HCT116 (cell line): ENCODE results near the gene THOC6. TPM values are rescaled to one million over a fixed set of nuclear protein-coding genes. Genes with fewer than 3 reads are reported as not detected.

Experiments used
- ATAC-seq: fragments of 200-7000 bp; cut with Tn5 transposase; 2 replicates; pipeline ENCODE4 v1.9.1; 2020; ENCODE audit warnings: mild to moderate bottlenecking, moderate library complexity
- BruUV-seq: library from RNA; stranded (reverse); fragments of 400-500 nt; replicated peaks from 2 replicates; lab custom pipeline; 2021; lab: Mats Ljungman, UMichigan
- CTCF ChIA-PET: fragments of 300-600 bp; sonication (Branson Sonifier 250); formaldehyde crosslinking; loops from one replicate; lab custom pipeline; 2021; ENCODE audit warnings: antibody characterized with exemption; lab: Charles Lee
- POLR2A ChIA-PET: fragments of 300-600, 350-600 bp; sonication (Branson Sonifier 250); formaldehyde crosslinking; loops from one replicate; lab custom pipeline; 2021; ENCODE audit warnings: antibody characterized with exemption; lab: Charles Lee
- RAD21 ChIA-PET, 2 experiments: fragments of 300-600 bp; sonication (Branson Sonifier 250); formaldehyde crosslinking; loops; one replicate each; lab custom pipeline; 2023; ENCODE audit warnings: low total read pairs in 2 of 2; ENCODE audit not compliant: uncharacterized antibody in 2 of 2, unreplicated experiment in 2 of 2, low non-redundant PET in 1 of 2; lab: Charles Lee
- DNase-seq: peaks from one replicate; pipeline ENCODE4 v3.0.0-alpha.2; 2010; ENCODE audit warnings: low read depth, low spot score
- H2AFZ ChIP-seq: fragments of 200-600 bp; shearing (Covaris generic), sonication (generic); 2 replicates; pipeline ENCODE4 v1.6.1; 2017; ENCODE audit warnings: low read depth, mixed run types, mixed read lengths, antibody characterized with exemption, low read length; ENCODE audit not compliant: poor library complexity, severe bottlenecking
- H3K27ac ChIP-seq: 2 replicates; pipeline ENCODE4 v1.5.1; 2012; ENCODE audit warnings: low read depth, low read length
- H3K27me3 ChIP-seq: fragments of 200-600 bp; sonication (generic); 2 replicates; pipeline ENCODE4 v1.6.1; 2016; ENCODE audit warnings: mixed run types, low read length, mixed read lengths; ENCODE audit not compliant: insufficient read depth
- H3K36me3 ChIP-seq, 2 experiments: fragments of 200-500 bp in 1 of 2; fragments of 200-600 bp in 1 of 2; sonication (Bioruptor generic) in 1 of 2; sonication (generic) in 1 of 2; 2 replicates each; pipeline versions ENCODE4 v1.5.1 to v1.6.1; 2014 to 2016; ENCODE audit warnings: low read length in 2 of 2, inconsistent platforms in 1 of 2, mixed read lengths in 1 of 2, mixed run types in 1 of 2; ENCODE audit not compliant: insufficient read depth in 2 of 2, control insufficient read depth in 1 of 2
- H3K4me1 ChIP-seq, 2 experiments: fragments of 200-600 bp in 1 of 2; sonication (generic) in 1 of 2; 2 replicates each; pipeline versions ENCODE4 v1.5.1 to v1.6.1; 2012 to 2017; ENCODE audit warnings: low read length in 2 of 2, inconsistent platforms in 1 of 2, mild to moderate bottlenecking in 1 of 2, mixed read lengths in 1 of 2, mixed run types in 1 of 2, moderate library complexity in 1 of 2; ENCODE audit not compliant: insufficient read depth in 2 of 2, control insufficient read depth in 1 of 2
- H3K4me2 ChIP-seq: fragments of 200-600 bp; sonication (generic); 2 replicates; pipeline ENCODE4 v1.6.1; 2017; ENCODE audit warnings: mixed run types, low read length, mixed read lengths
- H3K4me3 ChIP-seq, 2 experiments: fragments of 200-600 bp in 1 of 2; sonication (generic) in 1 of 2; replicated peaks in 1 of 2; 2 replicates each; pipeline ENCODE4 v1.5.1; 2011 to 2016; ENCODE audit warnings: low read length in 2 of 2, control low read depth in 1 of 2, low read depth in 1 of 2, mild to moderate bottlenecking in 1 of 2, mixed read lengths in 1 of 2, mixed run types in 1 of 2
- H3K79me2 ChIP-seq: fragments of 200-600 bp; sonication (generic); 2 replicates; pipeline ENCODE4 v1.6.1; 2017; ENCODE audit warnings: mild to moderate bottlenecking, mixed run types, low read length, moderate library complexity, mixed read lengths; ENCODE audit not compliant: insufficient read depth
- H3K9ac ChIP-seq: fragments of 200-600 bp; sonication (generic); 2 replicates; pipeline ENCODE4 v1.6.1; 2016; ENCODE audit warnings: low read length, mixed read lengths
- H3K9me2 ChIP-seq: fragments of 200-600 bp; sonication (generic), shearing (Covaris generic); 2 replicates; pipeline ENCODE4 v1.6.1; 2017; ENCODE audit warnings: mixed run types, mild to moderate bottlenecking, moderate library complexity; ENCODE audit not compliant: insufficient read depth
- H3K9me3 ChIP-seq, 2 experiments: fragments of 200-500 bp in 1 of 2; fragments of 200-600 bp in 1 of 2; sonication (Bioruptor generic) in 1 of 2; sonication (generic) in 1 of 2; 2 replicates each; pipeline ENCODE4 v1.6.1; 2014 to 2017; ENCODE audit warnings: low read length in 2 of 2, mixed read lengths in 2 of 2, inconsistent platforms in 1 of 2, low read depth in 1 of 2, mild to moderate bottlenecking in 1 of 2, mixed run types in 1 of 2, moderate library complexity in 1 of 2; ENCODE audit not compliant: control insufficient read depth in 1 of 2, insufficient read depth in 1 of 2
- H4K20me1 ChIP-seq: fragments of 200-600 bp; sonication (generic), shearing (Covaris generic); 2 replicates; pipeline ENCODE4 v1.6.1; 2017; ENCODE audit warnings: mixed run types, mild to moderate bottlenecking, moderate library complexity; ENCODE audit not compliant: insufficient read depth
- ATF3 ChIP-seq: IDR thresholded peaks from 2 replicates; pipeline ENCODE4 v1.6.1; 2012
- CBX3 ChIP-seq: IDR thresholded peaks from 2 replicates; pipeline ENCODE4 v1.6.1; 2012; ENCODE audit warnings: low read depth
- CEBPB ChIP-seq: IDR thresholded peaks from 2 replicates; pipeline ENCODE4 v1.6.1; 2012; ENCODE audit warnings: low read depth
- CTCF ChIP-seq, 3 experiments: fragments of 200-600 bp in 1 of 3; sonication (generic) in 1 of 3; IDR thresholded peaks in 2 of 3; conservative IDR thresholded peaks in 1 of 3; 2 replicates each; pipeline ENCODE4 v1.5.1; 2012 to 2017; ENCODE audit warnings: low read depth in 2 of 3, low read length in 2 of 3, antibody characterized with exemption in 1 of 3, borderline replicate concordance in 1 of 3, control low read depth in 1 of 3, mild to moderate bottlenecking in 1 of 3, mixed read lengths in 1 of 3, mixed run types in 1 of 3, moderate library complexity in 1 of 3; ENCODE audit not compliant: insufficient read depth in 1 of 3
- EGR1 ChIP-seq: IDR thresholded peaks from 2 replicates; pipeline ENCODE4 v1.6.1; 2012; ENCODE audit warnings: low read depth
- EZH2 ChIP-seq: fragments of 200-600 bp; sonication (generic); IDR thresholded peaks from 2 replicates; pipeline ENCODE4 v1.6.1; 2017; ENCODE audit warnings: antibody characterized with exemption, mixed run types
- EZH2phosphoT487 ChIP-seq: fragments of 200-600 bp; IDR thresholded peaks from 2 replicates; pipeline ENCODE4 v1.6.1; 2018; ENCODE audit warnings: antibody characterized with exemption, borderline replicate concordance
- MAX ChIP-seq: IDR thresholded peaks from 2 replicates; pipeline ENCODE4 v1.6.1; 2012
- POLR2A ChIP-seq: IDR thresholded peaks from 2 replicates; pipeline ENCODE4 v1.7.0; 2011; ENCODE audit warnings: borderline replicate concordance; ENCODE audit not compliant: insufficient read depth, insufficient read length; ENCODE audit errors: extremely low read depth
- POLR2AphosphoS5 ChIP-seq: IDR thresholded peaks from 2 replicates; pipeline ENCODE4 v1.6.1; 2011; ENCODE audit warnings: mild to moderate bottlenecking, low read depth, low read length, moderate library complexity
- RAD21 ChIP-seq: IDR thresholded peaks from 2 replicates; pipeline ENCODE4 v1.6.1; 2012; ENCODE audit warnings: low read depth, mild to moderate bottlenecking
- REST ChIP-seq: IDR thresholded peaks from 2 replicates; pipeline ENCODE4 v1.6.1; 2012; ENCODE audit warnings: low read depth
- SIN3A ChIP-seq: IDR thresholded peaks from 2 replicates; pipeline ENCODE4 v1.6.1; 2012; ENCODE audit warnings: low read depth
- SP1 ChIP-seq: IDR thresholded peaks from 2 replicates; pipeline ENCODE4 v1.6.1; 2012; ENCODE audit warnings: low read depth
- YY1 ChIP-seq: IDR thresholded peaks from 2 replicates; pipeline ENCODE4 v1.6.1; 2011; ENCODE audit warnings: low read length, low read depth, moderate library complexity, mild to moderate bottlenecking; ENCODE audit not compliant: insufficient replicate concordance; ENCODE audit errors: extremely low read depth
- ZFX ChIP-seq: fragments of 450-650 bp; IDR thresholded peaks from 2 replicates; pipeline ENCODE4 v1.6.1; 2017
- ZNF274 ChIP-seq: fragments of 200-500 bp; sonication (Bioruptor generic); IDR thresholded peaks from 2 replicates; pipeline ENCODE4 v1.6.1; 2014; ENCODE audit warnings: mild to moderate bottlenecking, low read depth, low read length, inconsistent platforms
- intact Hi-C: fragments of 100-400 bp; cut with micrococcal nuclease; formaldehyde crosslinking; loops from 2 replicates; pipeline ENCODE4 v1.10.0; 2022
- total RNA-seq: library from RNA; stranded (reverse); gene quantifications from one replicate; pipeline ENCODE4 v1.2.1, GENCODE V29; 2021; ENCODE audit not compliant: unreplicated experiment

The THOC6 gene
- total RNA-seq, 1 experiment from 2014 or later = 62.9 TPM

GRCh38 chr16:3050487-3050886 is 26.7 kb downstream of the THOC6 start:
- Histone ChIP-seq H4K20me1 (no peaks in the 10 kb centered on the region), H3K36me3 (no peaks in the 10 kb centered on the region), H3K9me3 (no peaks in the 10 kb centered on the region), H3K9me2 (no peaks in the 10 kb centered on the region), H3K9ac (no peak overlapping the region), H3K27me3 (no peaks in the 10 kb centered on the region), H3K27ac (no peak overlapping the region), H3K4me3 (no peak overlapping the region), H3K79me2 (no peaks in the 10 kb centered on the region), H3K4me2 (no peak overlapping the region), H2AFZ (no peak overlapping the region), H3K4me1 (peaks cover 0 to 22% of the 10 kb centered on the region in 2 experiments; a peak in 1 of 4 replicates)
- RAD21 ChIA-PET = no interaction called here
- DNase-seq (no peak), ATAC-seq (no peak)
- TF ChIP-seq ATF3 = no peak
- TF ChIP-seq ZFX = no peak
- no peak for TF ChIP-seq MAX
- TF ChIP-seq CBX3 = no peak
- no peak for TF ChIP-seq CTCF (IDR thresholded peaks at IDR 0.05 in 2 of 3, conservative IDR thresholded peaks at IDR 0.05 in 1 of 3; ENCODE audit: borderline replicate concordance in 1 of 3, insufficient read depth in 1 of 3, low read depth in 2 of 3, low read length in 2 of 3)
- TF ChIP-seq EGR1 = no peak
- no peak for TF ChIP-seq RAD21
- TF ChIP-seq POLR2AphosphoS5 = no peak
- TF ChIP-seq EZH2phosphoT487 = no peak
- TF ChIP-seq POLR2A = no peak
- no peak for TF ChIP-seq REST
- no peak for TF ChIP-seq EZH2
- no peak for TF ChIP-seq SP1
- TF ChIP-seq YY1 = no peak
- TF ChIP-seq CEBPB = no peak
- TF ChIP-seq SIN3A = no peak
- no peak for TF ChIP-seq ZNF274
- no TSS peak for BruUV-seq
- POLR2A ChIA-PET = interaction anchor here (1.3 kb wide), 1 partner anchor 11 kb away, joined by 3 read pairs; no protein-coding TSS in a partner anchor
- intact Hi-C loops = loop anchor here (10.0 kb wide), 1 partner anchor 124 kb away; no protein-coding TSS in a partner anchor
- CTCF ChIA-PET = interaction anchor here (4.3 kb wide), 1 partner anchor 9 kb away, joined by 16 read pairs; no protein-coding TSS in a partner anchor
